Ectodermal cell (in vitro differentiated cells): ENCODE measurements around the gene HCN2.

Source experiments
- H3K27ac ChIP-seq: 2 replicates; pipeline ENCODE4 v1.7.0; 2013; ENCODE audit warnings: mild to moderate bottlenecking, low read depth, low read length; ENCODE audit not compliant: insufficient read depth, poor library complexity, severe bottlenecking
- H3K27me3 ChIP-seq: 2 replicates; pipeline ENCODE4 v1.7.0; 2013; ENCODE audit warnings: mild to moderate bottlenecking, low read length; ENCODE audit not compliant: insufficient read depth, control insufficient read depth, poor library complexity, severe bottlenecking
- H3K36me3 ChIP-seq: one replicate; pipeline ENCODE4 v1.7.0; 2013; ENCODE audit warnings: low read length; ENCODE audit not compliant: control insufficient read depth, insufficient read depth
- H3K4me1 ChIP-seq: one replicate; pipeline ENCODE4 v1.7.0; 2013; ENCODE audit warnings: low read length; ENCODE audit not compliant: control insufficient read depth, insufficient read depth
- H3K4me3 ChIP-seq: 2 replicates; pipeline ENCODE4 v1.7.0; 2013; ENCODE audit warnings: low read depth, low read length, control low read depth; ENCODE audit not compliant: insufficient read depth
- H3K9me3 ChIP-seq: 2 replicates; pipeline ENCODE4 v1.7.0; 2013; ENCODE audit warnings: mild to moderate bottlenecking, low read length, moderate library complexity; ENCODE audit not compliant: control insufficient read depth
- WGBS, 2 experiments: methylation state at CpG; one replicate each; pipeline ENCODE4 v1.1.7; 2013; ENCODE audit warnings: missing lambda C conversion rate in 2 of 2; 5-methylcytosine and 5-hydroxymethylcytosine counted together

HCN2 gene

DNA sequence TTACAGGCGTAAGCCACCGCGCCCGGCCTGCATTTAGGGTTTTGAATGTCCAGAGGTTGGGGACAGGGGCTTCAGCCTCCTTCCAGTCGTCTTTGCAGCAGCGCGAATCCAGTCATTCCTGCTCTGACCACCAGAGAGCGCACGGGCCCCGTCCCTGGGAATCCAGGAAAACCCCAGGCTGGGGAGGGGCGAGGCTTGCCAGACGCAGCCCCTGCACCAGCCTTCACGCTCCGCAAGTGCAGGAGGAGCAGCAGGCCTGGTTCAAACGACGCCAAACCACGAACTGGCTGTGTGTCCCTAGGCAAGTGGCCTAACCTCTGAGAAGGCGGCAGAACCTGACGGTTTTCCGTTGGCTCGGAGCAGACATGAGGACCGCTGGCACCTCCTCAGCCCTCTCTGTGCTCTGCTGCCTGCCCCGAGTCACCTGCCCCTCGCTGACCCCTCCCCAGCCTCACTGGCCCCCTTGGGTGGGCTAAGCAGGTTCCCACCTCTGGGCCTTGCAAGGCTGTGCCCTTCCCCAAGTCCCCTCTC lies 75.3 kb downstream of the HCN2 start:
- 18% methylated on average over 24 of the region's 24 CpGs for WGBS, 2 experiments

More for the DNA sequence above, 75.3 kb downstream of the HCN2 start:
- H3K4me3 ChIP-seq, result no peak overlapping the region
- H3K36me3 ChIP-seq, result no peaks in the 10 kb centered on the region
- no peaks in the 10 kb centered on the region for H3K27me3 ChIP-seq
- H3K27ac ChIP-seq, result no peak overlapping the region
- H3K9me3 ChIP-seq, result no peaks in the 10 kb centered on the region
- peaks cover 16% of the 10 kb centered on the region for H3K4me1 ChIP-seq
